Breast epithelium (tissue), 4 donors: Measurements from ENCODE around the gene CRELD1. TPM values are rescaled to one million over a fixed set of nuclear protein-coding genes. Genes with fewer than 3 reads are reported as not detected.

Source experiments
- DNase-seq, 2 donors: peaks; one replicate each; pipeline ENCODE4 v3.0.0-alpha.2; 2019; ENCODE audit warnings: low spot score in 2 of 2
- H3K27ac ChIP-seq, 2 donors: fragments of 200-600 bp; sonication (generic) in 1 of 2; one replicate each; pipeline ENCODE4 v1.5.1; 2016 to 2019; ENCODE audit warnings: mild to moderate bottlenecking in 1 of 2
- H3K27me3 ChIP-seq, 2 donors: fragments of 200-600 bp; sonication (generic) in 1 of 2; one replicate each; pipeline versions ENCODE4 v1.5.1 to v1.6.0; 2017 to 2019; ENCODE audit warnings: control low read depth in 1 of 2, mild to moderate bottlenecking in 1 of 2
- H3K36me3 ChIP-seq: fragments of 200-600 bp; one replicate; pipeline ENCODE4 v1.5.1; 2019
- H3K4me1 ChIP-seq, 2 donors: fragments of 200-600 bp; sonication (generic); one replicate each; pipeline ENCODE4 v1.5.1; 2016 to 2019; ENCODE audit warnings: control low read depth in 1 of 2
- H3K4me3 ChIP-seq, 3 donors: fragments of 200-600 bp; sonication (generic); 1 replicate in 2 of 3; 2 replicates in 1 of 3; pipeline ENCODE4 v1.5.1; 2016 to 2019; ENCODE audit warnings: mild to moderate bottlenecking in 3 of 3, moderate library complexity in 2 of 3
- H3K9me3 ChIP-seq, 2 donors: fragments of 200-600 bp; sonication (generic) in 1 of 2; one replicate each; pipeline ENCODE4 v1.5.1; 2016 to 2019; ENCODE audit warnings: control low read depth in 1 of 2
- CTCF ChIP-seq, 3 donors: fragments of 450-650 bp; IDR thresholded peaks; one replicate each; pipeline ENCODE4 v1.5.1; 2016 to 2017; ENCODE audit warnings: antibody characterized with exemption in 3 of 3, mild to moderate bottlenecking in 3 of 3, moderate library complexity in 3 of 3
- POLR2A ChIP-seq: fragments of 450-650 bp; IDR thresholded peaks from one replicate; pipeline ENCODE4 v1.6.1; 2016; ENCODE audit warnings: antibody characterized with exemption, mild to moderate bottlenecking, moderate library complexity
- POLR2AphosphoS5 ChIP-seq, 3 donors: sonication (generic); formaldehyde crosslinking; IDR thresholded peaks; one replicate each; pipeline ENCODE4 v1.6.1; 2017; ENCODE audit warnings: antibody characterized with exemption in 3 of 3
- intact Hi-C: fragments of 100-400 bp; cut with DNase I; formaldehyde crosslinking; loops from one replicate; pipeline ENCODE4 v1.15.1; 2023; ENCODE audit warnings: low total_unique reads
- total RNA-seq, 3 donors: library from RNA; depleted of rRNA; stranded (reverse); fragments of >200 nt; gene quantifications; one replicate each; pipeline ENCODE4 v1.1.0, GENCODE V29; 2016

The CRELD1 gene
- 10 to 100 TPM; 33.6 to 52.4 (median 44.6) TPM for total RNA-seq

DNA sequence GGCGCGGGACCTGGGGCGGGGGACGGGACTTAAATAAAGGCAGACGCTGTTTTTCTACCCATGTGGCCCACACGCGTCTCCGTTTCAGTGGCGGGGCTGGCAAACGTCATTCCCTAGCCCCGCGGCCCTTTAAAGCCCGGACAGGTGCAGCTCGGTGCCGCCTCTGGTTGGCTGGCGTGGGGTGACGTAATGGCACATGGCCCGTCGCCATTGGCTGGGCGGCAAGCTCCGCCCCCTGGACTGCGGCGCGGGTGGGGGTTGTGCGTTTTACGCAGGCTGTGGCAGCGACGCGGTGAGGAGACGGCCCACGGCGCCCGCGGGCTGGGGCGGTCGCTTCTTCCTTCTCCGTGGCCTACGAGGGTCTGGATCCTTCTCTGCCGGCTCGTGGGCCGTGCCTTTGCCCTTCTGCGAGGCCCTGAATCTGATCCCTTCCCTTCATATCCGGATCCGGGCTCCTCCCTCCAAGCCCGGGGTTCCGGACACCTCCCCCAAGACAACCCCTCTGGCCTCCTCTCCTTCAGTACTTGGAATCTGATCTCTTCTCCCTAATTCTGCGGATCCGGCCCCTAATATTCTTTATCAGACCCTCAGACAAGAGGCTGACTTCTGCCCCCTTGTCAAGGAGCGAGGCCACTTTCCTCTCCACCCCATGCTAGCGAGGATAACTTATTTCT, at the start of gene CRELD1:
Gene CRELD1, plus strand, starts transcription at position 274 of the 674 bp plus-strand sequence. CDS start 605 bp downstream, outside the sequence.
- no peaks in the 10 kb centered on the region for H3K36me3 ChIP-seq
- intact Hi-C loops, result loop anchor here (5.0 kb wide), 1 partner anchor 981 kb away; no protein-coding TSS in a partner anchor
- TF ChIP-seq POLR2AphosphoS5 (IDR thresholded peaks at IDR 0.05) (peak; percentile 82 to 94 (median 91)), POLR2A (peak; percentile 78), CTCF (IDR thresholded peaks at IDR 0.05) (no peak)

DNA sequence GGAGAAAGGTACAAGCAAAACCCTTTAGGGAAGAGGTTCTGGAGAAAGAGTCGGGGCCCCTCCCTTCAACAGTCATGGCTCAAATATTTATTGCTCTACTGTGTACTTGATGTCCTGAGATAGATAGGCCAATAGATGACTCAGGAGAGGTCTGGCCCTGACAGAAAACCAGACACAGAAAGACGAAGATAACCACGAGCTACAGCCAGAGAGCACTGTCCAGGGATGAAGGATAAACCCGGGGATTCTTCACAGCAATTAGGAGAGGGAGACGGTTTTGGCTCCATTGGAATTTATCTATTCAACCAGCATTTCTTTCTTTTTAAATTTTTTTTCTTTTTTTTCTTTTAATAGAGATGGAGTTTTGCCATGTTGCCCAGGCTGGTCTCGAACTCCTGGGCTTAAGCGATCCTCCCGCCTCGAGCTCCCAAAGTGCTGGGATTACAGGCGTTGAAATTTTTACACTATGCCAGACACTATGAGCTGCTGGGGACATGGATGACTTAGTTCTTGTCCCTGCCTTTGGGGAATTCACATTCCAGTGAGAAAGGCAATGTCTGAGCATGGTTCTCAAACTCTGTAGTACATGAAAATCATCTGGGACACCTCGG, 49.0 kb upstream of the CRELD1 start:
- Histone ChIP-seq H3K27me3 (no peaks in the 10 kb centered on the region), H3K36me3 (no peaks in the 10 kb centered on the region), H3K4me1 (no peaks in the 10 kb centered on the region), H3K9me3 (no peaks in the 10 kb centered on the region), H3K4me3 (no peak overlapping the region), H3K27ac (no peak overlapping the region)
- intact Hi-C loops, result no loop called here
- no peak for TF ChIP-seq CTCF (IDR thresholded peaks at IDR 0.05)
- TF ChIP-seq POLR2AphosphoS5 (IDR thresholded peaks at IDR 0.05), result no peak
- TF ChIP-seq POLR2A, result no peak
- no peak for DNase-seq

More for the DNA sequence above, at the start of gene CRELD1:
- Histone ChIP-seq H3K27ac (peak within 1 kb of the TSS; percentile 97 to 99), H3K4me3 (peak within 1 kb of the TSS; percentile 64 to 82 (median 77)), H3K4me1 (peaks cover 0 to 20% of the 10 kb centered on the region in 2 donors), H3K9me3 (no peaks in the 10 kb centered on the region), H3K27me3 (no peaks in the 10 kb centered on the region)
- peak; percentile 96 for DNase-seq

GRCh38 chr3:9886328-9886727, 47.3 kb upstream of the CRELD1 start:
- Histone ChIP-seq H3K4me1 (no peaks in the 10 kb centered on the region), H3K36me3 (no peaks in the 10 kb centered on the region), H3K4me3 (no peak overlapping the region), H3K27me3 (no peaks in the 10 kb centered on the region), H3K9me3 (no peaks in the 10 kb centered on the region), H3K27ac (no peak overlapping the region)
- TF ChIP-seq CTCF (IDR thresholded peaks at IDR 0.05) (no peak), POLR2AphosphoS5 (IDR thresholded peaks at IDR 0.05) (no peak), POLR2A (no peak)
- DNase-seq, result no peak
- intact Hi-C loops, result no loop called here

DNA sequence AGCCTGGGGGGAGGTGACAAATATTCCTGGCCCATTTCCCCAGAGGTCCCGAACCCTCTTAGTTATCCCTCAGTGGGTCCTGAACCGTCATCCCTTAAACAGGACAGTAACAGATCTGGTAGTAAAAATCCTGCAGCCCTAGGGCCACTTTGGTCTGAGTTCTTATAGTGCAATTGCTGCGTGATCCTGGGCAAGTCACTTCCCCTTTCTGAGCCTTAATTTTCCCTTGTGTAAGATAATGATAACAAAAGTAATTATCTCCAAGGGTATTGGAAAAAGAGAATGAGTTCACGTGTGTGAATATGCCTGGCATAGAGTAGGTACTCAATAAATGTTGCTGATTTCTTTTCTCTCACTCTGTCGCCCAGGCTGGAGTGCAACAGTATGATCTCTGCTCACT, 46.2 kb upstream of the CRELD1 start:
- no peak for TF ChIP-seq CTCF (IDR thresholded peaks at IDR 0.05)
- TF ChIP-seq POLR2AphosphoS5 (IDR thresholded peaks at IDR 0.05), result no peak
- TF ChIP-seq POLR2A, result no peak
- intact Hi-C loops, result no loop called here
- H3K4me3 ChIP-seq, result no peak overlapping the region
- H3K27me3 ChIP-seq, result no peaks in the 10 kb centered on the region
- no peak for DNase-seq
- no peak overlapping the region for H3K27ac ChIP-seq
- no peaks in the 10 kb centered on the region for H3K36me3 ChIP-seq
- no peaks in the 10 kb centered on the region for H3K9me3 ChIP-seq
- no peaks in the 10 kb centered on the region for H3K4me1 ChIP-seq

DNA sequence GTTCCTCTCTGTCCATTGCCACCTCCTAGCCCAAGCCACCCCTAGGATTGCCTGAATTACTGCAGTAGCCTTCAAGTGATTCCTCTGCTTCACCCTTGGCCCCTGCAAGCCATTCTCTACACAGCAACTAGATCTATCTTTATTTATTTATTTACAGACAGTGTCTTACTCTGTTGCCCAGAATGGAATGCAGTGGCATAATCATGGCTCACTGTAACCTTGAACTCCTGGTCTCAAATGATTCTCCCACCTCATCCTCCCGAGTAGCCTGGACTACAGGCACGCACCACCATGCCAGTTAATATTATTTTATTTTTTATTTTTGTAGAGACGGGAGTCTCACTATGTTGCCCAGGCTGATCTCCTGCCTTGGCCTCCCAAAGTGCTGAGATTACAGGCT, 45.1 kb upstream of the CRELD1 start:
- Histone ChIP-seq H3K36me3 (peaks cover 3% of the 10 kb centered on the region), H3K4me3 (no peak overlapping the region), H3K4me1 (no peaks in the 10 kb centered on the region), H3K27ac (no peak overlapping the region), H3K9me3 (no peaks in the 10 kb centered on the region), H3K27me3 (no peaks in the 10 kb centered on the region)
- intact Hi-C loops, result no loop called here
- TF ChIP-seq CTCF (IDR thresholded peaks at IDR 0.05) (no peak), POLR2A (no peak), POLR2AphosphoS5 (IDR thresholded peaks at IDR 0.05) (no peak)
- DNase-seq, result no peak
